A549 (cell line): ENCODE results near the gene ISCU.

Experiments used
- EHMT2 ChIP-seq: fragments of 200-600 bp; sonication (generic); IDR thresholded peaks from 2 replicates; pipeline ENCODE4 v1.6.1; 2016; ENCODE audit warnings: antibody characterized with exemption, low read depth, mild to moderate bottlenecking, moderate library complexity
- KDM1A ChIP-seq: fragments of 200-600 bp; sonication (generic); IDR thresholded peaks from 2 replicates; pipeline ENCODE4 v1.6.1; 2016; ENCODE audit warnings: low read depth, mild to moderate bottlenecking
- MYC ChIP-seq: IDR thresholded peaks from 2 replicates; pipeline ENCODE4 v1.6.1; 2012; ENCODE audit warnings: mild to moderate bottlenecking, inconsistent platforms, low read length, improper control_type of control experiment, borderline replicate concordance
- POLR2A ChIP-seq: IDR thresholded peaks from 2 replicates; pipeline ENCODE4 v1.6.1; 2012; ENCODE audit warnings: mild to moderate bottlenecking, low read length
- RARB ChIP-seq: fragments of 250-450 bp; sonication (Bioruptor Pico); IDR thresholded peaks from 2 replicates; pipeline ENCODE4 v1.8.0; 2021; ENCODE audit warnings: mild to moderate bottlenecking, moderate library complexity
- TF ChIP-seq, protein P1 (sequence below): fragments of >200 bp; sonication (Bioruptor Twin); formaldehyde crosslinking; IDR thresholded peaks from 3 replicates; pipeline ENCODE4 v1.5.1; 2016
- TF ChIP-seq, protein P2 (sequence below): IDR thresholded peaks from 2 replicates; pipeline ENCODE4 v1.6.1; 2012

DNA sequence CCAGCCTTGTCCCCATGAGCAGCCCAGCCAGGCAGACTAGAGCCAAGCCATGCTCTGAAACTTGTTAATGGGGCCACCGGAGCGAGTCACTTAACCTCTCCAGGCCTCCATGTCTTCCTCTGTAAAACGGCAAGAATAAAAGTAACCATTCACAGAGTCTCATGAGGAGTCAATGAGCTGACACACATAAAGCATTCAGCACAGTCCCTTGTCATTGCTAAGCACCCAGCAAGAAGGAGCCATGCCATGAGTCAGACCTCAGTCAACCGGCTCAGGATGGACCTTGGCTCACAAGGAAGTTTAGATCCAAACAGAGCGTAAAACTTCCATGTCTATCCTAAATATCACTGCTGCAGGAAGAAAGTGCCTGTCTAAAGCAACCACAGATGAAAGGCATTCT, 36.7 kb upstream of the ISCU start:
- TF ChIP-seq, protein P1, sequence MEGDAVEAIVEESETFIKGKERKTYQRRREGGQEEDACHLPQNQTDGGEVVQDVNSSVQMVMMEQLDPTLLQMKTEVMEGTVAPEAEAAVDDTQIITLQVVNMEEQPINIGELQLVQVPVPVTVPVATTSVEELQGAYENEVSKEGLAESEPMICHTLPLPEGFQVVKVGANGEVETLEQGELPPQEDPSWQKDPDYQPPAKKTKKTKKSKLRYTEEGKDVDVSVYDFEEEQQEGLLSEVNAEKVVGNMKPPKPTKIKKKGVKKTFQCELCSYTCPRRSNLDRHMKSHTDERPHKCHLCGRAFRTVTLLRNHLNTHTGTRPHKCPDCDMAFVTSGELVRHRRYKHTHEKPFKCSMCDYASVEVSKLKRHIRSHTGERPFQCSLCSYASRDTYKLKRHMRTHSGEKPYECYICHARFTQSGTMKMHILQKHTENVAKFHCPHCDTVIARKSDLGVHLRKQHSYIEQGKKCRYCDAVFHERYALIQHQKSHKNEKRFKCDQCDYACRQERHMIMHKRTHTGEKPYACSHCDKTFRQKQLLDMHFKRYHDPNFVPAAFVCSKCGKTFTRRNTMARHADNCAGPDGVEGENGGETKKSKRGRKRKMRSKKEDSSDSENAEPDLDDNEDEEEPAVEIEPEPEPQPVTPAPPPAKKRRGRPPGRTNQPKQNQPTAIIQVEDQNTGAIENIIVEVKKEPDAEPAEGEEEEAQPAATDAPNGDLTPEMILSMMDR, result no peak
- TF ChIP-seq MYC (no peak), EHMT2 (no peak), KDM1A (no peak), POLR2A (no peak), RARB (CRISPR knock-in tag) (no peak)
- TF ChIP-seq, protein P2, sequence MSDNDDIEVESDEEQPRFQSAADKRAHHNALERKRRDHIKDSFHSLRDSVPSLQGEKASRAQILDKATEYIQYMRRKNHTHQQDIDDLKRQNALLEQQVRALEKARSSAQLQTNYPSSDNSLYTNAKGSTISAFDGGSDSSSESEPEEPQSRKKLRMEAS, result no peak
